WI38 (cell line): ENCODE data around the gene RAPH1.
"Not testable (repeated sequence)": the region's sequence is repeated elsewhere in the genome, so short reads cannot be mapped to it uniquely, and the experiment has no call there.

Experiments
- H3K4me3 ChIP-seq: 2 replicates; pipeline ENCODE4 v1.5.1; 2011; ENCODE audit warnings: low read depth, mild to moderate bottlenecking, control low read depth, low read length
- TF ChIP-seq, protein P1 (sequence below): IDR thresholded peaks from 2 replicates; pipeline ENCODE4 v1.5.1; 2012; ENCODE audit warnings: low read depth, mild to moderate bottlenecking, control low read depth, low read length

The RAPH1 gene

DNA sequence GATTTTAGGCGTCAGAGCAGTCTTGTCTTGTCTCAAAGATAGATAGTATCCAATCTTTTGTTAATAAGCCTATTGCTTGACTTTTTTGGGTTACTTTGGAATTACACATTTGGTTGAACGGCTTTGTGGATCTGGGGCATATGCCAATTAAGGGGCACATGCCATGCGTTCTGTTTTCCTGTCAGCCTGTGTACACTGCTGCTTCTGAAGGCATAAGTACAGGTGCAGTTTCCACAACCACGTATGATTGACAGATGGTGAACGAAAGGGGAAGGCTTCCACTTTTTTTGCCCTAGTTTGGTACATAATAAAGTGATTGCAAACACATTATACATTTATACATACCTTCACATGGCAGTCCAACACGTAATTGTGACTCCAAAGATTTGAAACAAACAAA lies 102.3 kb downstream of the RAPH1 start:
- TF ChIP-seq, protein P1, sequence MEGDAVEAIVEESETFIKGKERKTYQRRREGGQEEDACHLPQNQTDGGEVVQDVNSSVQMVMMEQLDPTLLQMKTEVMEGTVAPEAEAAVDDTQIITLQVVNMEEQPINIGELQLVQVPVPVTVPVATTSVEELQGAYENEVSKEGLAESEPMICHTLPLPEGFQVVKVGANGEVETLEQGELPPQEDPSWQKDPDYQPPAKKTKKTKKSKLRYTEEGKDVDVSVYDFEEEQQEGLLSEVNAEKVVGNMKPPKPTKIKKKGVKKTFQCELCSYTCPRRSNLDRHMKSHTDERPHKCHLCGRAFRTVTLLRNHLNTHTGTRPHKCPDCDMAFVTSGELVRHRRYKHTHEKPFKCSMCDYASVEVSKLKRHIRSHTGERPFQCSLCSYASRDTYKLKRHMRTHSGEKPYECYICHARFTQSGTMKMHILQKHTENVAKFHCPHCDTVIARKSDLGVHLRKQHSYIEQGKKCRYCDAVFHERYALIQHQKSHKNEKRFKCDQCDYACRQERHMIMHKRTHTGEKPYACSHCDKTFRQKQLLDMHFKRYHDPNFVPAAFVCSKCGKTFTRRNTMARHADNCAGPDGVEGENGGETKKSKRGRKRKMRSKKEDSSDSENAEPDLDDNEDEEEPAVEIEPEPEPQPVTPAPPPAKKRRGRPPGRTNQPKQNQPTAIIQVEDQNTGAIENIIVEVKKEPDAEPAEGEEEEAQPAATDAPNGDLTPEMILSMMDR: no peak
- no peak overlapping the region for H3K4me3 ChIP-seq

DNA sequence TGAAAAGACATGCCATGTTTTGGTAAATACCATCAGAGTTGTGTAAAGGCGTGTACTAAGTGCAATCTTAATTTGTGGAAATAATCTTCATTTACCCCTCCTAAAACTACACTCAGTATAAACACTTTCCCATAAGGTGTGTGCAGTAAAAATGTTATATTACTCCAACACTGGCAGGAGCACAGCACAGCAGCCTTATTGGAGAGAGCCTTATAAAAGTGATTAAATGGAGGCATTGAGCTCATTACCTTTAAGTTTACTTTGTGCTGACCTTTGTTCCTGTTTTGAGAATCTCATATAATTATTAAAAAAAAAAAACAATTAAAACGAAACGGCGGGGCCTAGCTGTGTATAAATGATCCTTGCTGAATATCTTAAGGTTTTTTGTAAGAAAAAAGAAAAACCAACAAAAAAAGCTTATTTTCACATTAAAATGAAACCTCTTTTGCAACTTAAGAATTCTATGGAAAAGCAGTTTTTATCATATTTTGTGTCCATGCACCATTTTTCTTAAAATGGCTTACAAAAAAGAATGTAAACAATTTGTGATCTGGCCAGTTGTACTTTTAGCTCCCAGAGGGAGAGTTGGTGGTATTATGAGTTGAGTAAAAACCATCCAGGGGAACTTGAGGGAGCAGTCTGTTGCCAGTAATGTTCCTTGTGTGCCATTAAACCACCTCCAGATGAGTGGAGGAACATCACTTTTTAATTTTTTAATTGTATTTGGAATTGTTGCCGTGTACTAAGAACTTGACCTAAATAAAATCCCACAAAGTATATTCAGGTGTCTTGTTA lies 103.5 kb downstream of the RAPH1 start:
- H3K4me3 ChIP-seq: no peak overlapping the region
- TF ChIP-seq, protein P1: no peak

DNA sequence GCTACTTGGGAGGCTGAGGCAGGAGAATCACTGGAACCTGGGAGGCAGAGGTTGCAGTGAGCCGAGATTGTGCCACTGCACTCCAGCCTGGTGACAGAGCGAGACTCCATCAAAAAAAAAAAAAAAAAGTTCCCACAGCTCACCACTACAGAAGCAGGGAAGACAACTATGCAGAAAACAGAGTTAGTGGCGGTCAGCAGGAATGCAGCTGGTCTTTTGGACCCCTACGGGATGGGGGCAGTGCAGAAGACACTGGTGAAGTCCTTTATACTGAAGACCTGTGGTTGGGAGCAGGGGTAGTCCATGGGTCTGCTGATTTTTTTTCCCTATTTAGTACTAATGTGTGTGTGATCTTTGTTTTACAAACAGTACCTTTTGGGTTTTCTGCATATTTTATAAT lies 105.5 kb downstream of the RAPH1 start:
- not testable (repeated sequence) for H3K4me3 ChIP-seq

DNA sequence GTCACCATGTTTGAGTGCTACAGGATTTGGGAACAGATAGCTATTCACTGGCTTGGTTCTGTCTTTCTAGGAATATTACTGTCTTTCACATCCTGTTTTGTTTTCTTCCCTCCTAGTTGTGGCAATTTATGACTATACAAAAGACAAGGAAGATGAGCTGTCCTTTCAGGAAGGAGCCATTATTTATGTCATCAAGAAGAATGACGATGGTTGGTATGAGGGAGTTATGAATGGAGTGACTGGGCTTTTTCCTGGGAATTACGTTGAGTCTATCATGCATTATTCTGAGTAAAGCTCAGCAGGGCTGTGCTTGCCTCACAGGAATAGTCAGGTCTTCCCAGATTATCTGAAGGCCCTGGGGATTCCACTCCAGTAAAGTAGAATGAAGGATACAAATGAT lies 108.0 kb downstream of the RAPH1 start:
- TF ChIP-seq, protein P1: no peak
- H3K4me3 ChIP-seq: no peak overlapping the region

DNA sequence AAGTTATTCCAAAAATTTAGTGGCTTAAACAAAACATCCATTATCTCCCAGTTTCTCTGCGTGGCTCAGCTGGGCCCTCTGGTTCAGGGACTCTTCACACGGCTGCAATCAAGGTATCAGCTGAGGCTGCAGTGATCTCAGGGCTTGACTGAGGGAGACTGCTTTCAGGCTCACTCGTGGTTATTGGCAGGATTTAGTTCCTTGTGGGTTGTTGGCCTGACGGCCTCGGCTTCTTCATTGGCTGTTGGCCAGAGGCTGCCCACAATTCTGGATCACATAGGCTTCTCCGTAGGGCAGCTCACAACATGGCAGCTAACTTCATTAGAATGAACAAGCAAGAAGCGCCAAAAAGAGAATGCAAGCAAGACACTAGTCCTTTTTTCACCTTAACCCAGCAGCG lies 116.8 kb downstream of the RAPH1 start:
- H3K4me3 ChIP-seq: no peak overlapping the region

DNA sequence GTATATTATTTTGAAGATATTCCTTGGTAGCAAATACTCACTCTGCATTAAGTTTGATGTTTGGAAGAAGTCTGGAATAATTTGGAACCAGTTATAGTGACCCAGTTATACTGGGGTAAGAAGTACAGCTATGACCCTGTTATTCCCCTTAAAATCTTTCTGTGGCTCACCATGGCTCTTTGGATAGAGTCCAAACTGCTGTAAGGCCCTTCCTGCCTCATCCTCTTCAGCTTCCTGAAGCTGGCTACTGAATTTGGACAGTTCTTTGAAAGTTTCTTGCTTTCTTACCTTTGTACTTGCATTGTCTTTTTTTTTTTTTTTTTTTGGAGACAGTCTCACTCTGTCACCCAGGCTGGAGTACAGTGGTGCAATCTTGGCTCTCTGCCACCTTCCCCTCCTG lies 121.3 kb downstream of the RAPH1 start:
- no peak overlapping the region for H3K4me3 ChIP-seq
- TF ChIP-seq, protein P1: no peak

More for the DNA sequence above, 116.8 kb downstream of the RAPH1 start:
- TF ChIP-seq, protein P1: no peak

DNA sequence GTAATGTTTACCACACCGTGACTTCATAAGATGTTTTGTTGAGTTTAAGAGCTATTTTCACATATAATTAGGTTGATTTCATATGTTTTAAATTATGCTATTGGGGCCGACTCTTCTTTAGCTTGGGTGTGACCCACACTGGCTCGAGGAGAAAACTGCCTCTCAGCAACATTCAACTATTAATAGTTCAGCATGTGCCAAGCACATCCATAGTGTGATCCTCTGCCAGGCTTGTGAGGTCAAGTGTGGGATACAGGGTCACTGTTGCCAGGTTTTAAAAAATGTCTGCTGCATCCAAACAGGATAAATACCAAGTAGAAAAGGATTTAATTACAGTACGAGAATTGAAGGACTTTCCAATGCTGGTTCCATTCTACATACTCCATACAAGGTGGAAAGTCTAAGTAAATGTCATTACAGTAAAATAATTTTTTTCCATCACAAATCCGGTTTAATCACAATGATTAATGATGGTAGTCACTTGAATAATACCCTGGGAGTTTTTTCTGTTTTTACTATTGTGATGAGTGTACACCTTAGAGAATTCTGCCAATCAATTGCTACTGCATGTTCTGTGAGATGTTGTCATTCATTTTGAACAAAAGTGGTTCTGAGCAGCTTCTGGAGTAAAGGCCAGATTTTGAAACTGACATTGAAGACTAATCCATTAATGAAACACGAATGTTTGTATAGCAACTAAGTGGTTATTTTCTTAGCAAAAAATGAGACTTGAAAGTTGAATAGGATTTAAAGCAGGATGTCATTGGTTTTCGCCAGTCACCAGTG lies 122.4 kb downstream of the RAPH1 start:
- TF ChIP-seq, protein P1: no peak
- H3K4me3 ChIP-seq: no peak overlapping the region
